CD14-positive monocyte (primary cell): ENCODE data around the gene MAP2K5. TPM values are rescaled to one million over a fixed set of nuclear protein-coding genes. Genes with fewer than 3 reads are reported as not detected.

ENCODE experiments used
- DNase-seq, 3 donors: peaks; one replicate each; pipeline ENCODE4 v3.0.0-alpha.2; 2011 to 2022
- H2AFZ ChIP-seq: 2 replicates; pipeline ENCODE4 v1.6.0; 2012; ENCODE audit warnings: mild to moderate bottlenecking, low read depth, low read length, inconsistent platforms; ENCODE audit not compliant: insufficient read depth, poor library complexity, severe bottlenecking
- H3K27ac ChIP-seq, 2 donors: 1 replicate in 1 of 2; 2 replicates in 1 of 2; pipeline ENCODE4 v1.5.1; 2012 to 2013; ENCODE audit warnings: low read length in 2 of 2, control low read depth in 1 of 2, inconsistent platforms in 1 of 2, low read depth in 1 of 2, mild to moderate bottlenecking in 1 of 2
- H3K27me3 ChIP-seq, 2 donors: one replicate each; pipeline versions ENCODE4 v1.6.0 to v1.6.1; 2011 to 2013; ENCODE audit warnings: low read length in 2 of 2; ENCODE audit not compliant: control insufficient read depth in 2 of 2, insufficient read depth in 2 of 2
- H3K36me3 ChIP-seq, 2 donors: replicated peaks in 1 of 2; 1 replicate in 1 of 2; 2 replicates in 1 of 2; pipeline versions ENCODE4 v1.5.1 to v1.6.1; 2012 to 2013; ENCODE audit warnings: low read length in 2 of 2, control low read depth in 1 of 2, inconsistent platforms in 1 of 2, mild to moderate bottlenecking in 1 of 2; ENCODE audit not compliant: insufficient read depth in 2 of 2, control insufficient read depth in 1 of 2
- H3K4me1 ChIP-seq, 2 donors: 1 replicate in 1 of 2; 2 replicates in 1 of 2; pipeline versions ENCODE4 v1.5.1 to v1.6.1; 2012 to 2013; ENCODE audit warnings: low read length in 2 of 2, control low read depth in 1 of 2, inconsistent platforms in 1 of 2, mild to moderate bottlenecking in 1 of 2, moderate library complexity in 1 of 2; ENCODE audit not compliant: insufficient read depth in 2 of 2, control insufficient read depth in 1 of 2
- H3K4me2 ChIP-seq: replicated peaks from 2 replicates; pipeline ENCODE3; 2012; ENCODE audit warnings: low read length, moderate library complexity, mild to moderate bottlenecking; ENCODE audit not compliant: poor library complexity, severe bottlenecking; ENCODE audit errors: extremely low read depth
- H3K4me3 ChIP-seq, 3 experiments: fragments of 200-600 bp in 1 of 3; sonication (generic) in 1 of 3; replicated peaks in 1 of 3; 1 replicate in 2 of 3; 2 replicates in 1 of 3; pipeline ENCODE4 v1.5.1; 2011 to 2013; ENCODE audit warnings: low read length in 3 of 3, mild to moderate bottlenecking in 3 of 3, control low read depth in 2 of 3, low read depth in 2 of 3, inconsistent platforms in 1 of 3, moderate library complexity in 1 of 3
- H3K79me2 ChIP-seq: 2 replicates; pipeline ENCODE4 v1.6.0; 2012; ENCODE audit warnings: mild to moderate bottlenecking, control low read depth, inconsistent platforms, low read length, moderate library complexity; ENCODE audit not compliant: insufficient read depth
- H3K9ac ChIP-seq: 2 replicates; pipeline ENCODE4 v1.6.0; 2017; ENCODE audit warnings: low read length, mild to moderate bottlenecking; ENCODE audit not compliant: insufficient read depth, poor library complexity, severe bottlenecking
- H3K9me3 ChIP-seq, 2 donors: replicated peaks in 1 of 2; 1 replicate in 1 of 2; 2 replicates in 1 of 2; pipeline versions ENCODE4 v1.5.1 to v1.6.1; 2012 to 2013; ENCODE audit warnings: low read length in 2 of 2, control low read depth in 1 of 2; ENCODE audit not compliant: control insufficient read depth in 1 of 2, insufficient read depth in 1 of 2
- H4K20me1 ChIP-seq: 2 replicates; pipeline ENCODE4 v1.6.0; 2012; ENCODE audit warnings: mild to moderate bottlenecking, low read length, control low read depth, moderate library complexity; ENCODE audit not compliant: insufficient read depth
- H3K27ac Mint-ChIP-seq, 7 donors: one replicate each; pipeline ENCODE4 v1.8.0; 2020; ENCODE audit warnings: mild to moderate bottlenecking in 7 of 7, mixed read lengths in 7 of 7, moderate library complexity in 6 of 7, inconsistent platforms in 2 of 7
- H3K27me3 Mint-ChIP-seq, 3 donors: one replicate each; pipeline ENCODE4 v1.8.0; 2021 to 2022; ENCODE audit warnings: low read depth in 3 of 3, mild to moderate bottlenecking in 3 of 3, mixed read lengths in 3 of 3, moderate library complexity in 3 of 3, inconsistent platforms in 1 of 3
- H3K36me3 Mint-ChIP-seq, 2 donors: one replicate each; pipeline ENCODE4 v1.8.0; 2020; ENCODE audit warnings: mixed read lengths in 2 of 2, inconsistent platforms in 1 of 2, mild to moderate bottlenecking in 1 of 2
- H3K4me1 Mint-ChIP-seq: one replicate; pipeline ENCODE4 v1.8.0; 2020; ENCODE audit warnings: mild to moderate bottlenecking, mixed read lengths
- H3K4me3 Mint-ChIP-seq, 2 donors: one replicate each; pipeline ENCODE4 v1.8.0; 2020; ENCODE audit warnings: mild to moderate bottlenecking in 2 of 2, mixed read lengths in 2 of 2, moderate library complexity in 1 of 2
- H3K9me3 Mint-ChIP-seq, 7 donors: one replicate each; pipeline ENCODE4 v1.8.0; 2020 to 2022; ENCODE audit warnings: mixed read lengths in 7 of 7, mild to moderate bottlenecking in 6 of 7, moderate library complexity in 6 of 7, inconsistent platforms in 2 of 7
- CTCF ChIP-seq: fragments of 200-600 bp; IDR thresholded peaks from one replicate; pipeline ENCODE4 v1.8.0; 2022; ENCODE audit warnings: antibody characterized with exemption, mild to moderate bottlenecking
- WGBS: methylation state at CpG from one replicate; pipeline ENCODE4 v1.1.5; 2013; ENCODE audit warnings: missing lambda C conversion rate; ENCODE audit not compliant: insufficient coverage; 5-methylcytosine and 5-hydroxymethylcytosine counted together
- intact Hi-C, 2 donors: fragments of 100-400 bp; cut with micrococcal nuclease; formaldehyde crosslinking; loops; one replicate each; pipeline versions ENCODE4 v1.15.0 to v1.15.1; 2023
- polyA plus RNA-seq, 3 donors: library from polyadenylated mRNA; depleted of rRNA in 1 of 3; unstranded in 2 of 3; stranded (reverse) in 1 of 3; fragments of 300-500 nt in 2 of 3; fragments of >200 nt in 1 of 3; fragmentation: Illumina TruSeq in 2 of 3; gene quantifications; 1 replicate in 2 of 3; 2 replicates in 1 of 3; pipeline ENCODE4 v1.2.3, GENCODE V29; 2012 to 2021

Gene MAP2K5
- polyA plus RNA-seq, 3 donors: 10.2 to 11.3 (median 10.6) TPM

GRCh38 chr15:67554580-67554979 is 12.1 kb downstream of the MAP2K5 start:
- no peak overlapping the region for H3K9ac ChIP-seq
- H3K9me3 Mint-ChIP-seq: peaks cover 0 to 10% (median 1%) of the 10 kb centered on the region in 7 donors
- peaks cover 0 to 2% of the 10 kb centered on the region in 2 donors for H3K9me3 ChIP-seq
- intact Hi-C loops: no loop called here
- no peaks in the 10 kb centered on the region for H3K27me3 Mint-ChIP-seq
- H3K4me3 ChIP-seq: no peak overlapping the region
- no peaks in the 10 kb centered on the region for H3K27me3 ChIP-seq
- no peak for DNase-seq
- H3K79me2 ChIP-seq: no peaks in the 10 kb centered on the region
- H3K4me1 Mint-ChIP-seq: peaks cover 6% of the 10 kb centered on the region
- no peak overlapping the region for H3K27ac Mint-ChIP-seq
- no peak overlapping the region for H3K27ac ChIP-seq
- no peak overlapping the region for H3K4me3 Mint-ChIP-seq
- WGBS: no CpG with 5 or more reads among the region's 4 CpGs
- no peaks in the 10 kb centered on the region for H4K20me1 ChIP-seq
- no peak overlapping the region for H2AFZ ChIP-seq
- H3K4me1 ChIP-seq: no peaks in the 10 kb centered on the region
- H3K36me3 Mint-ChIP-seq: peaks cover 53 to 67% of the 10 kb centered on the region in 2 donors
- no peak for TF ChIP-seq CTCF
- no peak overlapping the region for H3K4me2 ChIP-seq
- H3K36me3 ChIP-seq: peaks cover 38 to 75% of the 10 kb centered on the region in 2 donors

GRCh38 chr15:67556976-67557570 is 14.6 kb downstream of the MAP2K5 start:
- Mint-ChIP-seq H3K4me3 (no peak overlapping the region), H3K4me1 (no peaks in the 10 kb centered on the region), H3K9me3 (peaks cover 0 to 10% (median 3%) of the 10 kb centered on the region in 7 donors), H3K27me3 (no peaks in the 10 kb centered on the region), H3K36me3 (peaks cover 61 to 65% of the 10 kb centered on the region in 2 donors), H3K27ac (no peak overlapping the region)
- Histone ChIP-seq H3K4me2 (no peak overlapping the region), H3K9me3 (peaks cover 0 to 2% of the 10 kb centered on the region in 2 donors), H3K27me3 (no peaks in the 10 kb centered on the region), H3K4me1 (no peaks in the 10 kb centered on the region), H2AFZ (no peak overlapping the region), H3K4me3 (no peak overlapping the region), H3K36me3 (peaks cover 31 to 76% of the 10 kb centered on the region in 2 donors), H3K9ac (no peak overlapping the region), H3K79me2 (no peaks in the 10 kb centered on the region), H3K27ac (no peak overlapping the region), H4K20me1 (no peaks in the 10 kb centered on the region)
- DNase-seq: no peak
- no CpG with 5 or more reads among the region's 3 CpGs for WGBS
- intact Hi-C loops: no loop called here
- no peak for TF ChIP-seq CTCF
